HG03520 (cell line): ENCODE data around the gene NDUFV2.
A peak's percentile ranks its signal among the peaks of the same experiment; 100 is the strongest.
"Not testable (repeated sequence)": the region's sequence is repeated elsewhere in the genome, so short reads cannot be mapped to it uniquely, and the experiment has no call there.

Experiments
- ATAC-seq: cut with Tn5 transposase; IDR thresholded peaks from one replicate; pipeline ENCODE4 v1.9.1; 2021; ENCODE audit warnings: mild to moderate bottlenecking, moderate library complexity; ENCODE audit not compliant: unreplicated experiment

Gene NDUFV2

GRCh38 chr18:9088727-9089126, 13.8 kb upstream of the NDUFV2 start:
- ATAC-seq, result not testable (repeated sequence)

- no peak for ATAC-seq
Measured at GRCh38 chr18:9090578-9090977, 11.9 kb upstream of the NDUFV2 start.

GRCh38 chr18:9091066-9091476, 11.4 kb upstream of the NDUFV2 start:
- no peak for ATAC-seq

GRCh38 chr18:9092665-9093064, 9.8 kb upstream of the NDUFV2 start:
- ATAC-seq, result no peak

GRCh38 chr18:9093109-9093508, 9.4 kb upstream of the NDUFV2 start:
- ATAC-seq, result not testable (repeated sequence)

- ATAC-seq, result no peak
Measured at GRCh38 chr18:9094307-9095226, 7.9 kb upstream of the NDUFV2 start.

- peak; percentile 83 for ATAC-seq
Measured at GRCh38 chr18:9095297-9096006, 7.0 kb upstream of the NDUFV2 start.

- ATAC-seq, result no peak
Measured at GRCh38 chr18:9096007-9096371, 6.5 kb upstream of the NDUFV2 start.

- no peak for ATAC-seq
Measured at GRCh38 chr18:9096685-9097084, 5.8 kb upstream of the NDUFV2 start.

GRCh38 chr18:9097349-9097748, 5.2 kb upstream of the NDUFV2 start:
- no peak for ATAC-seq

GRCh38 chr18:9100796-9101195, 1.7 kb upstream of the NDUFV2 start:
- no peak for ATAC-seq

- no peak for ATAC-seq
Measured at GRCh38 chr18:9101730-9102507, 580 bp upstream of the NDUFV2 start.

GRCh38 chr18:9103376-9103873, 926 bp downstream of the NDUFV2 start:
- no peak for ATAC-seq

GRCh38 chr18:9104244-9104901, 1.9 kb downstream of the NDUFV2 start:
- no peak for ATAC-seq

- ATAC-seq, result no peak
Measured at GRCh38 chr18:9105420-9105819, 2.9 kb downstream of the NDUFV2 start.

GRCh38 chr18:9106094-9106493, 3.6 kb downstream of the NDUFV2 start:
- ATAC-seq, result no peak

- no peak for ATAC-seq
Measured at GRCh38 chr18:9106800-9107584, 4.5 kb downstream of the NDUFV2 start.

- no peak for ATAC-seq
Measured at GRCh38 chr18:9108911-9109310, 6.4 kb downstream of the NDUFV2 start.

GRCh38 chr18:9109523-9109922, 7.0 kb downstream of the NDUFV2 start:
- ATAC-seq, result no peak
